Stimulated activated CD8-positive, alpha-beta memory T cell treated with anti-CD3 and anti-CD28 coated beads, Interleukin-7, amount 100 ng/mL, for 48 hours (primary cell): ENCODE data around the gene DNAJC18.

Source experiments
- DNase-seq, 2 donors: peaks; one replicate each; pipeline ENCODE4 v3.0.0-alpha.2; 2020; ENCODE audit warnings: low read depth in 1 of 2; ENCODE audit errors: extremely low read depth in 1 of 2

The DNAJC18 gene

GRCh38 chr5:139406963-139407362 lies 32.4 kb downstream of the DNAJC18 start:
- DNase-seq, result no peak

- no peak for DNase-seq
Measured at GRCh38 chr5:139404484-139404840, 34.9 kb downstream of the DNAJC18 start.

GRCh38 chr5:139403787-139404483 lies 35.4 kb downstream of the DNAJC18 start, which contains the start of gene SPATA24:
Gene SPATA24 (minus strand): TSS chr5:139404089. CDS start chr5:139404060, 29 bp downstream.
- peak; percentile 97 to 98 for DNase-seq

- no peak for DNase-seq
Measured at GRCh38 chr5:139403418-139403786, 35.9 kb downstream of the DNAJC18 start.

- DNase-seq, result no peak
Measured at GRCh38 chr5:139402561-139403158, 36.7 kb downstream of the DNAJC18 start.

GRCh38 chr5:139401546-139401945 lies 37.8 kb downstream of the DNAJC18 start:
- DNase-seq, result no peak

GRCh38 chr5:139399501-139400121 lies 39.7 kb downstream of the DNAJC18 start:
- no peak for DNase-seq

- no peak for DNase-seq
Measured at GRCh38 chr5:139397921-139398320, 41.4 kb downstream of the DNAJC18 start.

GRCh38 chr5:139396691-139397090 lies 42.6 kb downstream of the DNAJC18 start:
- no peak for DNase-seq

- no peak for DNase-seq
Measured at GRCh38 chr5:139395844-139396640, 43.3 kb downstream of the DNAJC18 start.

GRCh38 chr5:139394654-139395566 lies 44.4 kb downstream of the DNAJC18 start, which contains the start of gene PROB1:
Gene PROB1 (minus strand): TSS chr5:139395104. CDS start chr5:139395081, 23 bp downstream.
- no peak for DNase-seq

- DNase-seq, result peak in 1 of 2 donors; percentile 53
Measured at GRCh38 chr5:139394123-139394653, 45.1 kb downstream of the DNAJC18 start.

- no peak for DNase-seq
Measured at GRCh38 chr5:139393497-139394122, 45.7 kb downstream of the DNAJC18 start.

- peak; percentile 78 to 84 for DNase-seq
Measured at GRCh38 chr5:139392678-139393496, 46.4 kb downstream of the DNAJC18 start.

- DNase-seq, result no peak
Measured at GRCh38 chr5:139392324-139392677, 47.0 kb downstream of the DNAJC18 start.

- DNase-seq, result no peak
Measured at GRCh38 chr5:139391570-139392323, 47.6 kb downstream of the DNAJC18 start.

GRCh38 chr5:139390639-139391569 lies 48.4 kb downstream of the DNAJC18 start:
- DNase-seq, result no peak
